ENCODE data around the gene ATP2A3.
"Not testable (repeated sequence)": the region's sequence is repeated elsewhere in the genome, so short reads cannot be mapped to it uniquely, and the experiment has no call there.

The ATP2A3 gene

DNA sequence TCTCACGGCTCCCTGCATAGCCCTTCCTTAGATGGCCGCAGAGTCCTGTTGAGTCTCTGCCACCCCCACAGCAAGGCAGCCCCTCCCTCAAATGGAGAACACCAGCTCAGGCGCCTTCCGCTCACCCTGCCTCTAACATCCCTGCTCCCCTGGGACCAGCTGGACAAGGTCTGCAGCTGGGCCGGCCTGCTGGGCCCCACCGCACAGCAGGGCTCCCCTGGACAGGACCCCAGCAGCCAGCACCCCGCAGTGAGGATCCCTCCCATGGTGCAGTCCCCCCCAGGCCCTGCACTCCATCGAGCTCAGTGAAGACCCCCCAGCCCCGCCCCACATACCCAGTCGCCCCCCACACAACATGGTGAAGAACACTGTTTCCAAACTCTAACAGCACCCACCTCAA lies 10.2 kb downstream of the ATP2A3 start:
- no peak for FAIRE-seq

- no peak for FAIRE-seq
Measured at GRCh38 chr17:3953542-3953941, 10.7 kb downstream of the ATP2A3 start.

- no peak for FAIRE-seq
Measured at GRCh38 chr17:3952186-3952585, 12.1 kb downstream of the ATP2A3 start.

DNA sequence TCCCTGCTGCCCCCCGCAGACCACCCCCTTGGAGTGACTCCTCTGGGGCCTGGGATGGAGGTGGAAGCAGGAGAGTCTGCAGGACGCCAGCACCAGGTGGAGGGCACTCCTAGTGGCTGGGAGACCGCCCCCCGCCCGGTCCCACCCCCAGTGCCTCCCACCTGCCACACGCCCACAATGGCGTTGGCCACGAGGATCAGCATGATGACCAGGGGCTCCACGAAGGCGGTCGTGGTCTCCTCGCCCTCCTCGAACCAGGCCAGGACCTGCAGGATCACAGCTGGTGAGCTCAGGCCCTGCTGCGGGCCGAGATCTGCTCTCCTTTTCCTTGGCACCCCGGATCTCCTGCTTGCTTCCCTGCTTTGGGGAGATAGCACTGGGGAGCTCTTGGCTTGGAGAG lies 12.8 kb downstream of the ATP2A3 start:
- FAIRE-seq: no peak

DNA sequence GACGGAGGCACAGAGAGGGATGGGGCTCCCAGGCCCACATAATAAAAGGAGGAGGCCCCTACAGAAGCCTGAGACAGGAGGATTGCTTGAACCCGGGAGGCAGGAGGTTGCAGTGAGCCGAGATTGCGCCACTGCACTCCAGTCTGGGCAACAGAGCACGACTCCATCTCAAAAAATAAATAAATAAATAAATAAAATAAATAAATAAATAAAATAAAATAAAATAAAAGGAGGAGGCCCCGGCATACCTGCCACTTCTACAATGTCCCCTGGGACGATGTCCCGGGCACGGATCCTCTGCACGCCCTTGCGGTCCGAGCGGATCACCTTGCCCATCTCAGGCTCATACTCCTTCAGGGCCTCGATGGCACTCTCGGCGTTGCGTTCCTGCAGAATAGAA lies 13.2 kb downstream of the ATP2A3 start:
- FAIRE-seq: no peak

GRCh38 chr17:3950584-3950983 lies 13.7 kb downstream of the ATP2A3 start:
- FAIRE-seq: no peak

DNA sequence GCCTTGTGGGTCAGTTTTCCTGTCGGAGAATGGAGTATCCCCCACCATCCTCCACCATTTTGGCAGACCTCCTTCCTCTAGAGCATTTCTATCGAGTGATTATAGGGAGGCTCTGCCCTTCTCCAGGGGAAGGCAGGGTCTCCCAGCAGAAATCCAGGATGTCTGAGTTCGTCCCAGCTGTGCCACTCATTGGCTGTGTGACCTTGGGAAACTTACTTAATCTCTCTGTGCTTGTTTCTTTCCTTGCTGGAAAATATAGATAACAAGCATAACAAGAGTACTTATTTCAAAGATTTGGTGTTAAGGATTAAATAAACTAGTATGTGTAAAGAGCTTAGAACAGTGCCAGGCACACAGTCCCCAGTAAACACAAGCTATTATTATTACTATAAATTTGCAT lies 14.8 kb downstream of the ATP2A3 start:
- no peak for FAIRE-seq

GRCh38 chr17:3948551-3948950 lies 15.7 kb downstream of the ATP2A3 start:
- not testable (repeated sequence) for FAIRE-seq

DNA sequence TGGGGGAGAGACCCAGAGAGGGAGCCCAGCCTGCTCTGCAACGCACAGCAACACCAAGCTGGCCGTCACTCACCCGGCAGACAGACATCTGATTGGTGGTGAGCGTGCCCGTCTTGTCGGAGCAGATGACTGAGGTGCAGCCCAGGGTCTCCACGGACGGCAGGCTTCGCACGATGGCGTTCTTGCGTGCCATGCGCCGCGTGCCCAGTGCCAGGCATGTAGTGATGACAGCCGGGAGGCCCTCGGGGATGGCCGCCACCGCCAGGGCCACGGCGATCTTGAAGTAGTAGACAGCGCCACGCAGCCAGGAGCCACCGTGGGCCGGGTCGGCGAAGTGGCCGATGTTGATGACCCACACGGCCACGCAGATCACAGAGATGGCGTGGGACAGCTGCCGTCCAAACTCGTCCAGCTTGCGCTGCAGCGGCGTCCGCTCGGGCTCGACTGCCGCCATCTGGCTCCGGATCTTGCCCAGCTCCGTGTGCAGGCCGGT lies 16.9 kb downstream of the ATP2A3 start:
- no peak for FAIRE-seq

GRCh38 chr17:3946711-3947235 lies 17.5 kb downstream of the ATP2A3 start:
- no peak for FAIRE-seq

DNA sequence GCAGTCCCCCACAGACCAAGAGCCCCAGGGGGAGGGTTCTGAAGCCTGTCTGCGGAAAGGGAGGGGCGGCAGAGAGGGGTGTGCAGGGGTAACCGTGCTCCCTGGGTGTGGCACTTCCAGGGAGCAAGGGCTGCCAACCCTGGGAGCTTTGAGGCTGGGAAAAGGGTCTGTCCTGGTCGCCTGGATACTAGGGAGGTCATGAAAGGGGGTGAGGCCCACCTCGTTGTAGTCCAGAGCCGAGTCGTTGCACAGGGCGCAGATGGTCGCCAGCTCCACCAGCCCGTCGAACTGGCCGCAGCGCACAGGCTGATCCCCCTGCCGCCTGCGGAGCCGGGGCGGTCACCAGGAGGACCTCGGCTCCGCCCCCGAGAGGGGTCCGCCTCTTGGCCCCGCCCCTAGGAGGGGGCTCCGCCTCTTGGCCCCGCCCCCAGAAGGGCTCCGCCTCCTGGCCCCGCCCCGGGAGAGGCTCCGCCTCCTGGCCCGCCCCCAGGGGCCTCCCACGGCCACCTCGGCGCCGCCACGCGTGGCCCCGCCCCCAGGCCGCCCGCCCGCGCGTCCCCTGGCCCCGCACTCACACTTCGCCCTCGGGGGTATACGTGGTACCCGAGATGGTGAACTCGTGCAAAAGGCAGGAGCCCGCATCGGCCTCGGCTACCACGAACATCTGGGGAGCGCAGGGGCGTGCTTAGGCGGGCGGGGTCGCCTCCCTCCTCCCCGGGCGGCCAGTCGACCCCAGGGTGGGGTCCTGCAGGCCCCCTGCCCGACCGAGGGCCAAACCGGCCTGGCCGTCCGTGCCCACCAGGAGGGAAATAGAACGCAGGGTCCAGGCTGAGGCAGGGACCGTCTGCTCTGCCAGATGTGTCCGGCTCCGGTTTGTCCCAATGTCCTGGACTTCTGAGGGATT lies 19.5 kb downstream of the ATP2A3 start:
- FAIRE-seq: no peak

DNA sequence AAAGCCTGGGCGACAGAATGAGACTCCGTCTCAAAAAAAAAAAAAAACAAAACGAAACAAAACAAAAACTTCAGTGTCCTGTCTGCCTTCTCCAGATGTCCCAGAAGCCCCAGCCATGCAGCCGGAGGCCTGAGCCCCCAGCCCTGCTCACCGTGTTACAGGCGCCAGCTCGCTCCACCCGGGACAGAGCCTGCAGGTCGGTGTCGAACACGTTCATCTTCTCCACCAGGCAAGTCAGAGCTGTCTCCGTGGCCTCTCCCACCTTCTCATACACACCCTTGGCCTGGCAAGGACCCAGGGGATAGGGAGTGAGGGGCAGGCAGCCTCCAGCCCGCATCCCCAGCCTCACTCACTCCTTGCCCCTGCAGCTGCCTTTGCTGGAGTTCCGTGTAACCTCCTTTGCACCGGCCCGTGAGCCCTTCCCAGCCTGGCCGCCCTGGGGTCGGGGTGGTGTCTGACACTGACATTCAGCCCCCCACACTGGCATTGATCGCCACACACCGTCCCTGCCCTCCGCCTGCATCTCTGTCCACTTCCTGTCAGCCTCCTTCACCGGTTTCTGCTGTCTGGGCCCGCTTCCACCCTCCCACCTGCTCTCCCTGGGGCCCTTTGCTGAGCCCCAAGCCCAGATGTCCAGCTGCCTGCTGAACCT lies 20.9 kb downstream of the ATP2A3 start:
- no peak for FAIRE-seq

- FAIRE-seq: no peak
Measured at GRCh38 chr17:3940965-3941698, 23.1 kb downstream of the ATP2A3 start.

DNA sequence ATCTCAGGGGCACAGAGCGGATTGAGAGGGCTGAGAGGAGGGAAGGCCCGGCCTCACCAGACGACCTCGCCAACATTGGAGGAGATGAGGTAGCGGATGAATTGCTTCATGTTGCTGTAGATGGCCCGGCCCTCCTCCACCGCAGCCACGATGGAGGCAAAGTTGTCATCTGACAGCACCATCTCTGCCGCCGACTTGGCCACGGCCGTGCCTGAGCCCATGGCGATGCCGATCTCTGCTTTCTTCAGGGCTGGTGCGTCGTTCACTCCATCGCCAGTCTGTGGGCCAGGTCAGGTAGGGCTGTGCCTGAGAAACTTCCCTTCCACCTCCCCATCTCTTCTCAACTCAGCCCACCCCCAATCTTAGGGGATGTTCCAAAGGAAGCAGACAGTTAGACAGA lies 26.9 kb downstream of the ATP2A3 start:
- no peak for FAIRE-seq

- FAIRE-seq: no peak
Measured at GRCh38 chr17:3935825-3936355, 28.3 kb downstream of the ATP2A3 start.

- FAIRE-seq: no peak
Measured at GRCh38 chr17:3935140-3935542, 29.1 kb downstream of the ATP2A3 start.

DNA sequence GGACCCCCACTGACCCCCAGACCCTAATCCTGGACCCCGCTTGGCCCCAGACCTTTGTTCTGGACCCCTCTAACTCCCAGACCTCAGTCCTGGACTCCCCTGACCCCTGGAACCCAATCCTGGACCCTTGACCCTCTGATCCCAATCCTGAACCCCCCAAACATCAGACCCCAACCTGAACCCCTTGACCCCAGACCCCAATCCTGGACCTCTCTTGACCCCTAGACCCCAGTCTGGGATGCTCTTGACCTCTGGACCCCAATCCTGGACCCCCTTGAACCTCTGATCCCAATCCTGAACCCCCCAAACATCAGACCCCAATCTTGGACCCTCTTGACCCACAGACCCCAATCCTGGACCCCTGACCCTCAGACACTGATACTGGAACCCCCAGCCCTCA lies 34.5 kb downstream of the ATP2A3 start:
- no peak for FAIRE-seq

GRCh38 chr17:3929181-3929580 lies 35.1 kb downstream of the ATP2A3 start:
- no peak for FAIRE-seq

DNA sequence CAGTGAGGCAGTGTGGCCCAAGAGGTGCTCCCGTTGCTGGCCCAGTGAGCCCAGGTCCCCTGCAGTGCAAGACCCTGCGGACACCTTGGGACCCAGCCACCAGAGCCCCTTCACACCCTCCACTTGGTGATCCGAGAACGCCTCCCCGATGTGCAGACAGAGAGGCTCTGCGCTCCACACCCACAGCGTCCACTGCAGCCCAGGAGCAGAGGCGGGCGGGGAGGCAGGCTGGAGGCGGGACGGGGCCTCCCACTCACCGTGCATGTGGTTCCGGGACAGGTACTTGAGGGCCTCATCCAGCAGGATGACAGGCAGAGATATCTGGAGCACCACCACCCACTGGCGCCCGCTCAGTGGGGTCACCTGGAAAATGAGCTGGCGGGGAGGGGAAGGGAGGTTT lies 35.8 kb downstream of the ATP2A3 start:
- FAIRE-seq: no peak

DNA sequence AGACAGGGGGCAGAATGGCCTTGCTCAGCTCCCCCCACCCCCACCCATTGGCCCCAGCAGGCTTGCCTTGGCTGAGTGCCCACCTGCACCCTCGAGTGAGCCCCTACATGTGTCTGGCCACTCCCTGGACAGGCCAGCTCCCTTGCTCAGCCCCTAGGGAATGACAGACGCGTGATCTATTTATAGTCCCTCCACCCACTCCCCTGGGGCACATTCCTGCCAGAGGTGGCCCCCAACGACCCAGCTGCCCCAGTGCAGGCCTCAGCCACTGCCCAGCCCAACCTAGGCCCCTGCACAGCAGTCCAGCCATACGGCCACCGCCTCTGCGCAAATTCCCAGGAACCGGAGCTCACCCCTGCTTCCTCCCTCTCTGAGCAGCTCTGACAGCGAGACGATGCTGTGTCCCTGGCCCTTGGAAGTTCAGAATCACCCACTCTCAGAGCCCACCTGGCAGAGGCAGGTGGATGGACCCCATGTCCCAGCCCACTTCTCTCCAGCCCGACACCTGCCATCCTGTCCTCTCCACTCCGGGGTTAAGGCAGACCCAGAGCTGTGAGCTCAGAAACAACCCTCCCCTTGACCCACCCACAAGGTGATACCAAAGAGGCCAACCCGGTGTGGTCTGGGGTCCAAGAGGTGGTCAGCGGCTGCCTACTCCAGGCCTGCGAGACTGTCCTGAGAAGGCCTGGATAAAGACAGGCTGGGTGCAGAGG lies 36.5 kb downstream of the ATP2A3 start:
- FAIRE-seq: no peak

DNA sequence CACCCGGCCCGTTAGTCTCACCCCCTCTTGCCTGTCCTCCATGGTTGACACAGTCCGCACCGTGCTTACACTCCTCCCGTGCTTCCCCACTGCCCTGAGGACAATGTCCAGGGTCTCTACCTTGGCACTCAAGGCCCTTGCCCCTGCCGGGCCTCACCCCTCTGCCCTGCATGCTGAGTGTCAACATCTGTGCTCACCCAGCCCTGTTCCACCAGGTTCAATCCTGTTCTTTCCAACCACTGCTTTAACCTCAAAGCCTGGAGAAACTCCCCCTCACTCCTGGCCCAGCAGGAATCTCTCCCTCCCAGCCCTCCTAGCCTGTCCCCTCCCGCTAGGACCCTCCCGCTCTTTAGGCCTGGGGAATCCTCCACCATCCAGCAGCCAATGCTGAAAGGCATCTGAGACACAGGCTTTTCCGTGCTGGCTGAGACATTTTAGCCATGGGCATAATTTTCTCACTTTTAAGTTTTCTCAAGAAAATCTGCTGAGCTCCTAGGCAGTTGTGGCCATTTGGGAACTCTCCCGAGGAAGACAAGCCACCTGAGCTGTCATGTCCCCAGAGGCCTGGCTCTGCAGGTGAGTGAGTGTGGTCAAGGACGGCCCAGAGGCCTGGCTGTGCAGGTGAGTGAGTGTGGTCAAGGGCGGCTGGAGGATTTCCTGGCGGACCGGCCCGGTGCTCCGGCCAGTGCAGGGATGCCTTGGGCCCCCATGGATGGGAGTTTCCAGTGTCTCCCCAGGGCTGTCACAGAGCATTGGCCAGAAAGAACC lies 37.2 kb downstream of the ATP2A3 start:
- no peak for FAIRE-seq

All from endometrium (tissue), 2 donors.